GM19043 (cell line): ENCODE results near the gene ATP4A.

Source experiments
- ATAC-seq: cut with Tn5 transposase; IDR thresholded peaks from one replicate; pipeline ENCODE4 v1.9.1; 2021; ENCODE audit warnings: low read depth; ENCODE audit not compliant: unreplicated experiment

ATP4A gene

GRCh38 chr19:35529241-35530218 lies 33.9 kb downstream of the ATP4A start:
- ATAC-seq, result no peak

GRCh38 chr19:35528218-35529038 lies 35.0 kb downstream of the ATP4A start, which contains the start of gene SBSN:
Gene SBSN, minus strand, starts transcription at chr19:35528311. Its CDS starts 30 bp downstream, at chr19:35528281.
- ATAC-seq, result no peak

- no peak for ATAC-seq
These were observed 37.6 kb downstream of the ATP4A start for GRCh38 chr19:35525873-35526272.

GRCh38 chr19:35524181-35524837 lies 39.1 kb downstream of the ATP4A start:
- ATAC-seq, result no peak

- ATAC-seq, result no peak
These were observed 40.6 kb downstream of the ATP4A start for GRCh38 chr19:35522745-35523327.

- no peak for ATAC-seq
These were observed 42.2 kb downstream of the ATP4A start for GRCh38 chr19:35521124-35521743.

- no peak for ATAC-seq
These were observed 44.2 kb downstream of the ATP4A start for GRCh38 chr19:35519291-35519690.

GRCh38 chr19:35518313-35518712 lies 45.1 kb downstream of the ATP4A start:
- ATAC-seq, result no peak

GRCh38 chr19:35517342-35517741 lies 46.1 kb downstream of the ATP4A start:
- ATAC-seq, result no peak

GRCh38 chr19:35516310-35516709 lies 47.1 kb downstream of the ATP4A start:
- no peak for ATAC-seq

- ATAC-seq, result no peak
These were observed 49.1 kb downstream of the ATP4A start for GRCh38 chr19:35514282-35514809.

- ATAC-seq, result no peak
These were observed 49.7 kb downstream of the ATP4A start, which contains the start of gene DMKN for GRCh38 chr19:35513628-35514281. Gene DMKN, minus strand, starts transcription at chr19:35513649. Its CDS starts 174 bp downstream, at chr19:35513475.

- ATAC-seq, result no peak
These were observed 50.4 kb downstream of the ATP4A start for GRCh38 chr19:35512831-35513627.

- no peak for ATAC-seq
These were observed 52.1 kb downstream of the ATP4A start for GRCh38 chr19:35511337-35511736.

GRCh38 chr19:35510626-35510964 lies 52.9 kb downstream of the ATP4A start:
- ATAC-seq, result no peak

GRCh38 chr19:35509861-35510625 lies 53.4 kb downstream of the ATP4A start:
- no peak for ATAC-seq

- ATAC-seq, result no peak
These were observed 54.3 kb downstream of the ATP4A start for GRCh38 chr19:35509018-35509652.
